ENCODE measurements around the gene RBM26. TPM values are rescaled to one million over a fixed set of nuclear protein-coding genes. Genes with fewer than 3 reads are reported as not detected.
A peak's percentile ranks its signal among the peaks of the same experiment; 100 is the strongest.

Gene RBM26
- total and polyA plus RNA-seq, 3 experiments from 2014 or later = 15.8 to 61.7 (median 59.4) TPM

- H3K27me3 ChIP-seq (ENCODE audit: insufficient read depth, low read length, poor library complexity, severe bottlenecking) = no peaks in the 10 kb centered on the region
- Mint-ChIP-seq H3K27ac (peak overlapping the region in 1 of 8 donors; percentile 19), H3K4me3 (no peak overlapping the region), H3K4me1 (peaks cover 0 to 3% (median 0%) of the 10 kb centered on the region in 3 donors), H3K27me3 (no peaks in the 10 kb centered on the region), H3K9me3 (no peaks in the 10 kb centered on the region), H3K36me3 (peaks cover 0 to 61% (median 9%) of the 10 kb centered on the region in 3 donors)
- no peaks in the 10 kb centered on the region for H3K36me3 ChIP-seq (ENCODE audit: insufficient read depth, low read length)
- H3K4me1 ChIP-seq (ENCODE audit: insufficient read depth, low read length) = no peaks in the 10 kb centered on the region
- H3K4me3 ChIP-seq (ENCODE audit: low read length) = no peak overlapping the region
- H3K9me3 ChIP-seq (ENCODE audit: low read length) = no peaks in the 10 kb centered on the region
- CTCF ChIA-PET = no interaction called here
- POLR2A ChIA-PET = no interaction called here
- no peak for DNase-seq
- H3K27ac ChIP-seq (ENCODE audit: low read depth, low read length) = no peak overlapping the region
These were observed 88.2 kb downstream of the RBM26 start for GRCh38 chr13:79317856-79318255.

- Histone ChIP-seq H3K4me1 (ENCODE audit: insufficient read depth, low read length) (no peaks in the 10 kb centered on the region), H3K9me3 (ENCODE audit: low read length) (no peaks in the 10 kb centered on the region), H3K4me3 (ENCODE audit: low read length) (no peak overlapping the region), H3K36me3 (ENCODE audit: insufficient read depth, low read length) (no peaks in the 10 kb centered on the region), H3K27me3 (ENCODE audit: insufficient read depth, low read length, poor library complexity, severe bottlenecking) (no peaks in the 10 kb centered on the region), H3K27ac (ENCODE audit: low read depth, low read length) (no peak overlapping the region)
- Mint-ChIP-seq H3K27ac (peak overlapping the region in 2 of 8 donors; percentile 5 to 11), H3K27me3 (no peaks in the 10 kb centered on the region), H3K9me3 (no peaks in the 10 kb centered on the region), H3K36me3 (peaks cover 0 to 39% (median 4%) of the 10 kb centered on the region in 3 donors), H3K4me1 (no peaks in the 10 kb centered on the region), H3K4me3 (no peak overlapping the region)
- DNase-seq = no peak
- CTCF ChIA-PET = no interaction called here
- POLR2A ChIA-PET = no interaction called here
These were observed 91.4 kb downstream of the RBM26 start for GRCh38 chr13:79314652-79315051.

GRCh38 chr13:79312340-79312855 lies 93.7 kb downstream of the RBM26 start:
- DNase-seq = no peak
- peaks cover 0 to 21% (median 4%) of the 10 kb centered on the region in 3 donors for H3K36me3 Mint-ChIP-seq
- Histone ChIP-seq H3K27ac (ENCODE audit: low read depth, low read length) (no peak overlapping the region), H3K4me3 (ENCODE audit: low read length) (no peak overlapping the region), H3K9me3 (ENCODE audit: low read length) (no peaks in the 10 kb centered on the region), H3K36me3 (ENCODE audit: insufficient read depth, low read length) (no peaks in the 10 kb centered on the region), H3K27me3 (ENCODE audit: insufficient read depth, low read length, poor library complexity, severe bottlenecking) (no peaks in the 10 kb centered on the region), H3K4me1 (ENCODE audit: insufficient read depth, low read length) (no peaks in the 10 kb centered on the region)
- peaks cover 0 to under 1% (median 0%) of the 10 kb centered on the region in 3 donors for H3K4me1 Mint-ChIP-seq
- no peaks in the 10 kb centered on the region for H3K27me3 Mint-ChIP-seq
- no peaks in the 10 kb centered on the region for H3K9me3 Mint-ChIP-seq
- ChIA-PET POLR2A (no interaction called here), CTCF (no interaction called here)
- no peak overlapping the region for H3K4me3 Mint-ChIP-seq
- peak overlapping the region in 1 of 8 donors; percentile 66 for H3K27ac Mint-ChIP-seq

GRCh38 chr13:79311386-79311785 lies 94.7 kb downstream of the RBM26 start:
- H3K4me1 ChIP-seq (ENCODE audit: insufficient read depth, low read length) = no peaks in the 10 kb centered on the region
- no peak for DNase-seq
- peaks cover 0 to 19% (median 4%) of the 10 kb centered on the region in 3 donors for H3K36me3 Mint-ChIP-seq
- no peak overlapping the region for H3K4me3 Mint-ChIP-seq
- H3K36me3 ChIP-seq (ENCODE audit: insufficient read depth, low read length) = no peaks in the 10 kb centered on the region
- H3K4me1 Mint-ChIP-seq = peaks cover 0 to 2% (median 0%) of the 10 kb centered on the region in 3 donors
- peak overlapping the region in 4 of 8 donors; percentile 21 to 94 (median 61) for H3K27ac Mint-ChIP-seq
- ChIA-PET POLR2A (no interaction called here), CTCF (no interaction called here)
- H3K27me3 ChIP-seq (ENCODE audit: insufficient read depth, low read length, poor library complexity, severe bottlenecking) = no peaks in the 10 kb centered on the region
- no peaks in the 10 kb centered on the region for H3K27me3 Mint-ChIP-seq
- H3K4me3 ChIP-seq (ENCODE audit: low read length) = no peak overlapping the region
- H3K9me3 Mint-ChIP-seq = no peaks in the 10 kb centered on the region
- H3K27ac ChIP-seq (ENCODE audit: low read depth, low read length) = no peak overlapping the region
- no peaks in the 10 kb centered on the region for H3K9me3 ChIP-seq (ENCODE audit: low read length)

GRCh38 chr13:79309690-79310089 lies 96.4 kb downstream of the RBM26 start:
- Mint-ChIP-seq H3K4me1 (peaks cover 0 to 2% (median 0%) of the 10 kb centered on the region in 3 donors), H3K36me3 (peaks cover 0 to 13% (median 4%) of the 10 kb centered on the region in 3 donors), H3K27ac (no peak overlapping the region), H3K27me3 (no peaks in the 10 kb centered on the region), H3K9me3 (no peaks in the 10 kb centered on the region), H3K4me3 (no peak overlapping the region)
- H3K27me3 ChIP-seq (ENCODE audit: insufficient read depth, low read length, poor library complexity, severe bottlenecking) = no peaks in the 10 kb centered on the region
- no peak for DNase-seq
- H3K4me3 ChIP-seq (ENCODE audit: low read length) = no peak overlapping the region
- CTCF ChIA-PET = no interaction called here
- POLR2A ChIA-PET = no interaction called here
- H3K9me3 ChIP-seq (ENCODE audit: low read length) = no peaks in the 10 kb centered on the region
- H3K4me1 ChIP-seq (ENCODE audit: insufficient read depth, low read length) = no peaks in the 10 kb centered on the region
- no peak overlapping the region for H3K27ac ChIP-seq (ENCODE audit: low read depth, low read length)
- H3K36me3 ChIP-seq (ENCODE audit: insufficient read depth, low read length) = no peaks in the 10 kb centered on the region

- Mint-ChIP-seq H3K9me3 (peaks cover 0 to 1% (median 0%) of the 10 kb centered on the region in 5 donors), H3K4me3 (no peak overlapping the region), H3K27me3 (peaks cover 3% of the 10 kb centered on the region in 2 donors), H3K4me1 (peaks cover 0 to 2% (median 0%) of the 10 kb centered on the region in 3 donors), H3K36me3 (peaks cover 0 to 3% (median under 1%) of the 10 kb centered on the region in 3 donors), H3K27ac (peak overlapping the region in 1 of 8 donors; percentile 42)
- ChIA-PET POLR2A (no interaction called here), CTCF (interaction anchor here (0.6 kb wide), 1 partner anchor 1170 kb away, joined by 4 read pairs; no protein-coding TSS in a partner anchor)
- Histone ChIP-seq H3K4me1 (ENCODE audit: insufficient read depth, low read length) (no peaks in the 10 kb centered on the region), H3K27ac (ENCODE audit: low read depth, low read length) (no peak overlapping the region), H3K4me3 (ENCODE audit: low read length) (no peak overlapping the region), H3K9me3 (ENCODE audit: low read length) (no peaks in the 10 kb centered on the region), H3K36me3 (ENCODE audit: insufficient read depth, low read length) (no peaks in the 10 kb centered on the region), H3K27me3 (ENCODE audit: insufficient read depth, low read length, poor library complexity, severe bottlenecking) (no peaks in the 10 kb centered on the region)
- no peak for DNase-seq
These were observed 98.2 kb downstream of the RBM26 start for GRCh38 chr13:79307866-79308298.

GRCh38 chr13:79307433-79307861 lies 98.6 kb downstream of the RBM26 start:
- CTCF ChIA-PET = no interaction called here
- H3K9me3 Mint-ChIP-seq = peaks cover 0 to 2% (median 0%) of the 10 kb centered on the region in 5 donors
- Histone ChIP-seq H3K9me3 (ENCODE audit: low read length) (no peaks in the 10 kb centered on the region), H3K4me3 (ENCODE audit: low read length) (no peak overlapping the region), H3K36me3 (ENCODE audit: insufficient read depth, low read length) (no peaks in the 10 kb centered on the region), H3K27ac (ENCODE audit: low read depth, low read length) (no peak overlapping the region), H3K4me1 (ENCODE audit: insufficient read depth, low read length) (no peaks in the 10 kb centered on the region), H3K27me3 (ENCODE audit: insufficient read depth, low read length, poor library complexity, severe bottlenecking) (no peaks in the 10 kb centered on the region)
- no peak overlapping the region for H3K4me3 Mint-ChIP-seq
- POLR2A ChIA-PET = no interaction called here
- no peak for DNase-seq
- H3K27me3 Mint-ChIP-seq = peaks cover 4 to 7% of the 10 kb centered on the region in 2 donors
- H3K27ac Mint-ChIP-seq = peak overlapping the region in 1 of 8 donors; percentile 13
- peaks cover 0 to 2% (median 0%) of the 10 kb centered on the region in 3 donors for H3K4me1 Mint-ChIP-seq
- peaks cover 0 to 5% (median 3%) of the 10 kb centered on the region in 3 donors for H3K36me3 Mint-ChIP-seq

- Histone ChIP-seq H3K4me3 (ENCODE audit: low read length) (no peak overlapping the region), H3K27ac (ENCODE audit: low read depth, low read length) (no peak overlapping the region), H3K36me3 (ENCODE audit: insufficient read depth, low read length) (no peaks in the 10 kb centered on the region), H3K4me1 (ENCODE audit: insufficient read depth, low read length) (no peaks in the 10 kb centered on the region), H3K9me3 (ENCODE audit: low read length) (no peaks in the 10 kb centered on the region), H3K27me3 (ENCODE audit: insufficient read depth, low read length, poor library complexity, severe bottlenecking) (no peaks in the 10 kb centered on the region)
- ChIA-PET CTCF (no interaction called here), POLR2A (no interaction called here)
- peaks cover 0 to 11% (median 0%) of the 10 kb centered on the region in 3 donors for H3K36me3 Mint-ChIP-seq
- H3K4me1 Mint-ChIP-seq = peaks cover 0 to 2% (median 0%) of the 10 kb centered on the region in 3 donors
- peaks cover 0 to 2% (median 0%) of the 10 kb centered on the region in 5 donors for H3K9me3 Mint-ChIP-seq
- peaks cover 8 to 15% of the 10 kb centered on the region in 2 donors for H3K27me3 Mint-ChIP-seq
- no peak for DNase-seq
- no peak overlapping the region for H3K4me3 Mint-ChIP-seq
- no peak overlapping the region for H3K27ac Mint-ChIP-seq
These were observed 99.4 kb downstream of the RBM26 start for GRCh38 chr13:79306650-79307049.

Data from CD8-positive, alpha-beta memory T cell (primary cell).